Measurements from ENCODE around the gene ZDHHC6. TPM values are rescaled to one million over a fixed set of nuclear protein-coding genes. Genes with fewer than 3 reads are reported as not detected.
"Not testable (repeated sequence)": the region's sequence is repeated elsewhere in the genome, so short reads cannot be mapped to it uniquely, and the experiment has no call there.

ZDHHC6 gene
- total and polyA plus RNA-seq, 3 donors from 2014 or later: 26.3 to 29.1 (median 28.5) TPM

GRCh38 chr10:112393827-112394226 lies 52.9 kb downstream of the ZDHHC6 start:
- Histone ChIP-seq H3K9me3 (no peaks in the 10 kb centered on the region), H3K36me3 (ENCODE audit: low read depth, missing control alignments) (no peaks in the 10 kb centered on the region), H3K27me3 (no peaks in the 10 kb centered on the region), H3K27ac (no peak overlapping the region), H3K4me1 (no peaks in the 10 kb centered on the region), H3K4me3 (no peak overlapping the region)
- intact Hi-C loops (cut with DNase I; ENCODE audit: low total_unique reads): no loop called here
- TF ChIP-seq, protein P1, sequence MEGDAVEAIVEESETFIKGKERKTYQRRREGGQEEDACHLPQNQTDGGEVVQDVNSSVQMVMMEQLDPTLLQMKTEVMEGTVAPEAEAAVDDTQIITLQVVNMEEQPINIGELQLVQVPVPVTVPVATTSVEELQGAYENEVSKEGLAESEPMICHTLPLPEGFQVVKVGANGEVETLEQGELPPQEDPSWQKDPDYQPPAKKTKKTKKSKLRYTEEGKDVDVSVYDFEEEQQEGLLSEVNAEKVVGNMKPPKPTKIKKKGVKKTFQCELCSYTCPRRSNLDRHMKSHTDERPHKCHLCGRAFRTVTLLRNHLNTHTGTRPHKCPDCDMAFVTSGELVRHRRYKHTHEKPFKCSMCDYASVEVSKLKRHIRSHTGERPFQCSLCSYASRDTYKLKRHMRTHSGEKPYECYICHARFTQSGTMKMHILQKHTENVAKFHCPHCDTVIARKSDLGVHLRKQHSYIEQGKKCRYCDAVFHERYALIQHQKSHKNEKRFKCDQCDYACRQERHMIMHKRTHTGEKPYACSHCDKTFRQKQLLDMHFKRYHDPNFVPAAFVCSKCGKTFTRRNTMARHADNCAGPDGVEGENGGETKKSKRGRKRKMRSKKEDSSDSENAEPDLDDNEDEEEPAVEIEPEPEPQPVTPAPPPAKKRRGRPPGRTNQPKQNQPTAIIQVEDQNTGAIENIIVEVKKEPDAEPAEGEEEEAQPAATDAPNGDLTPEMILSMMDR (IDR thresholded peaks at IDR 0.05): no peak
- TF ChIP-seq POLR2A (IDR thresholded peaks at IDR 0.05): no peak
- no peak for DNase-seq
- 86 to 89% methylated on average over 2 of the region's 2 CpGs for WGBS, 2 donors

- Histone ChIP-seq H3K27me3 (no peaks in the 10 kb centered on the region), H3K36me3 (ENCODE audit: low read depth, missing control alignments) (no peaks in the 10 kb centered on the region), H3K27ac (no peak overlapping the region), H3K9me3 (no peaks in the 10 kb centered on the region), H3K4me1 (no peaks in the 10 kb centered on the region), H3K4me3 (no peak overlapping the region)
- no peak for DNase-seq
- TF ChIP-seq, protein P1 (IDR thresholded peaks at IDR 0.05): no peak
- no peak for TF ChIP-seq POLR2A (IDR thresholded peaks at IDR 0.05)
- intact Hi-C loops (cut with DNase I; ENCODE audit: low total_unique reads): no loop called here
- WGBS, 2 donors: 73 to 84% methylated on average over 1 of the region's 1 CpG
Measured at GRCh38 chr10:112393341-112393740, 53.4 kb downstream of the ZDHHC6 start.

DNA sequence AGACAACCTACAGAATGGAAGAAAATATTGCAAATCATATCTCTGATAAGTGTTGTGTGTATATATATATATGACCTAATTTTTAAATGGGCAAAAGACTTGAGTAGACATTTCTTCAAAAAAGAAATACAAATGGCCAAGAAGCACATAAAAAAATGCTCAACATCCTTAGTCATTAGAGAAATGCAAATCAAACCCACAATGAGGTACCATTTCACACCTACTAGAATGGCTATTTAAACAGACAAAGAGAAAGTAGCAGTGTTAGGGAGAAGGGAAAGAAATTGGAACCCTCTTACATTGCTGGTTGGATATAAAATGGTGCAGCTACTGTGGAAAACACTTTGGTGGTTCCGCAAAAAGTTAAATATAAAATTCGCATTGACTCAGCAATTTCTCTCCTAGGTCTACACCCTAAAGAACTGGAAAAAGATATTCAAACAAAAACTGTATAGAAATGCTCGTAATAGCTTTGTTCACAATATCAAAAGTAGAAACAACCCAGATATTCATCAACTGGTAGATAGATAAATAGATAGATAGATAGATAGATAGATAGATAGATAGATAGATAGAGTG lies 56.5 kb downstream of the ZDHHC6 start:
- H3K4me1 ChIP-seq: no peaks in the 10 kb centered on the region
- no peaks in the 10 kb centered on the region for H3K27me3 ChIP-seq
- no peaks in the 10 kb centered on the region for H3K9me3 ChIP-seq
- no peak overlapping the region for H3K27ac ChIP-seq
- no peaks in the 10 kb centered on the region for H3K36me3 ChIP-seq (ENCODE audit: low read depth, missing control alignments)
- intact Hi-C loops (cut with DNase I; ENCODE audit: low total_unique reads): no loop called here
- TF ChIP-seq POLR2A (IDR thresholded peaks at IDR 0.05): no peak
- TF ChIP-seq, protein P1 (IDR thresholded peaks at IDR 0.05): no peak
- 87 to 95% methylated on average over 3 of the region's 3 CpGs for WGBS, 2 donors
- no peak overlapping the region for H3K4me3 ChIP-seq
- DNase-seq: no peak

GRCh38 chr10:112389271-112389822 lies 57.4 kb downstream of the ZDHHC6 start:
- WGBS, 2 donors: 64 to 78% methylated on average over 6 of the region's 6 CpGs
- H3K27ac ChIP-seq: peak overlapping the region in 1 of 2 donors; percentile 16
- no peaks in the 10 kb centered on the region for H3K27me3 ChIP-seq
- no peaks in the 10 kb centered on the region for H3K9me3 ChIP-seq
- H3K4me1 ChIP-seq: no peaks in the 10 kb centered on the region
- TF ChIP-seq, protein P1 (IDR thresholded peaks at IDR 0.05): no peak
- H3K36me3 ChIP-seq (ENCODE audit: low read depth, missing control alignments): no peaks in the 10 kb centered on the region
- H3K4me3 ChIP-seq: no peak overlapping the region
- intact Hi-C loops (cut with DNase I; ENCODE audit: low total_unique reads): no loop called here
- no peak for DNase-seq

DNA sequence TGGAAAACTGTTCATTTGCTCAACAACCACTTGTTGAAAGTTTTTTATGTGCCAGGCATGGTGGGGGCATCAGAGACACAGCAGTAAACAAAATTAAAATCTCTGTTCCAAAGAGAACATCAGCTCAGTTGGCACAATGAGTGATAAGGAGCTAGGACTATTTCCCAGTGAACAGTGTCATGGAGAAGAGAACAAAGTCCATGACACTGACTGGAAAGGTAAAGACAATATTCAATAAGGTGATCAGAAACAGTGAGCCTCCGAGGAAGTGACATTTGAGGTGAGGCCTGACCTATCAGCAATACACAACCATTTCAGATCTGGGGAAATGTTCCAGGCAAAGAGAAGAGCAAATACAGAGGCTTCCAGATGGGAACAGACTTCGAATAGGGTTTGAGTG lies 58.2 kb downstream of the ZDHHC6 start:
- Histone ChIP-seq H3K4me3 (no peak overlapping the region), H3K9me3 (no peaks in the 10 kb centered on the region), H3K36me3 (ENCODE audit: low read depth, missing control alignments) (no peaks in the 10 kb centered on the region), H3K4me1 (no peaks in the 10 kb centered on the region), H3K27me3 (no peaks in the 10 kb centered on the region), H3K27ac (no peak overlapping the region)
- no peak for TF ChIP-seq POLR2A (IDR thresholded peaks at IDR 0.05)
- TF ChIP-seq, protein P1 (IDR thresholded peaks at IDR 0.05): no peak
- 46 to 70% methylated on average over 2 of the region's 2 CpGs for WGBS, 2 donors
- no peak for DNase-seq
- intact Hi-C loops (cut with DNase I; ENCODE audit: low total_unique reads): no loop called here

DNA sequence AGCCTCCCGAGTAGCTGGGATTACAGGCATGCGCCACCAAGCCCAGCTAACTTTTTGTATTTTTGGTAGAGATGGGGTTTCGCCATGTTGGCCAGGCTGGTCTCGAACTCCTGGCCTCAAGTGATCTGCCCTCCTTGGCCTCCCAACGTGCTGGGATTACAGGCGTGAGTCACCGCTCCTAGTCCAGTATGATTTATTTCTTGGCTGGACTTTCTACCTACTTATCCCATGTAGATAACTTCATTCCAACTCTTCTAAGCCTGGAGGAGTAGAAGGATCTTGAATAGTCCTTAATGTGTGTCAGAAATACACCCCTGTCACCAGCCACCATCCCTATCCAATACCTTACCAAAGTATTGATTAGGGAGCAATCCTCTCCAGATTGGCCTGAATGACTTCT lies 58.7 kb downstream of the ZDHHC6 start:
- H3K27ac ChIP-seq; H3K36me3 ChIP-seq (ENCODE audit: low read depth, missing control alignments); intact Hi-C loops (cut with DNase I; ENCODE audit: low total_unique reads); H3K4me1 ChIP-seq; DNase-seq; H3K4me3 ChIP-seq; H3K27me3 ChIP-seq; H3K9me3 ChIP-seq: not testable (repeated sequence)
- 89 to 92% methylated on average over 7 of the region's 7 CpGs for WGBS, 2 donors

Measured in testis (tissue), 3 donors.